GM19035 (cell line): ENCODE data around the gene MOXD1.

Experiments used
- ATAC-seq: cut with Tn5 transposase; IDR thresholded peaks from one replicate; pipeline ENCODE4 v1.9.1; 2021; ENCODE audit not compliant: unreplicated experiment

Gene MOXD1

GRCh38 chr6:132400883-132401617 lies at the start of gene MOXD1:
Gene MOXD1 (minus strand): TSS chr6:132401475. CDS start chr6:132401426, 49 bp downstream.
- peak; percentile 55 for ATAC-seq

DNA sequence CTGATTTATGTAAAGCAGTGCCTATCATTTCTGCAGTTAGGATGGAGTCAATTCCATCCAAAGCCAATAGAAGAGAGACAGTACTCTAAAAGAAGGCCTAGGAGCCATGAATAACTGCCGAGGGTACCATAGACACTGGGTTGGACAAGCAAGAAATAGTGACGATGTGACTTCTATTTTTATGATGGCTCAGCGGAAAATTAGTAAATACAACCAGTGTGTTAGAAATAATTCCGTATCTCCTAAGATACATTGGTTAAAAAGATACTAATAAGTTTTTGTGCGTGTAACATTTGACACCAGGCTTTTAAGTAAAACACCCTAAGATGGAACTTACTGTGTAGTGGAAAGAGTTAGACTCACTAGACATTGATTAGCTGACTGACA lies 45.6 kb upstream of the MOXD1 start:
- ATAC-seq, result no peak

DNA sequence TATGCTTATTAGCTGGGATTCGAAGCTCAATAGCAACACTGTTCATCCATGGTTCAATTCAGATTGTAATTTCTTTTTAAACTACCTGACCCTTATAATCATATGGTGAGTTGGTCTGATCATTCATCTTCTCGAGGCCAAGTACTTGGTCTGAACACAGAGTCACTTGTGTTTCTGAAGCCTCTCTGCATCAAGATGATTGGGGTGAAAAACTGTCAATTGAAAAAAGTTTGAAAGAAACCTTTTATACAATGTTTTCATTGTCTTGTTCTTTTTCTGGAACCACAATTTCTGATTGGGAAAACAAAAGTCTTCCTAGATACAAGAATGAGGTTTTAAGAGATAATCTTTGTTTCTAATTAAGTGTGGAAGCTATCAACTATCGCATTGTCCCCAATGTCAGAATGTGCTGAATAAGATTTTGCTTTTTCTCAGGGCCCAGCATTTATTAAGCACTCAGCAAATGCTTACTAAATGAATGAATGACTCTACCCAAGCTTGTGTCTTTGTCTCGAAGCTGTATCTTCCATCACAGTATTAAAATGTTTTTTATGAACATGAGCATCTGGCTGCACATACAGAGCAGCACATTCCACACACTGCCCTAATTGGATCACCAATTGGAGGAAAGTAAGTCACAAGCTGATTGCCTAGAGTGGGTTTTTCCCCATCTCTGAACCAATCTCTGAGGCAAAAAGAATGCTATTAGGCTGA lies 45.0 kb upstream of the MOXD1 start:
- ATAC-seq, result no peak

DNA sequence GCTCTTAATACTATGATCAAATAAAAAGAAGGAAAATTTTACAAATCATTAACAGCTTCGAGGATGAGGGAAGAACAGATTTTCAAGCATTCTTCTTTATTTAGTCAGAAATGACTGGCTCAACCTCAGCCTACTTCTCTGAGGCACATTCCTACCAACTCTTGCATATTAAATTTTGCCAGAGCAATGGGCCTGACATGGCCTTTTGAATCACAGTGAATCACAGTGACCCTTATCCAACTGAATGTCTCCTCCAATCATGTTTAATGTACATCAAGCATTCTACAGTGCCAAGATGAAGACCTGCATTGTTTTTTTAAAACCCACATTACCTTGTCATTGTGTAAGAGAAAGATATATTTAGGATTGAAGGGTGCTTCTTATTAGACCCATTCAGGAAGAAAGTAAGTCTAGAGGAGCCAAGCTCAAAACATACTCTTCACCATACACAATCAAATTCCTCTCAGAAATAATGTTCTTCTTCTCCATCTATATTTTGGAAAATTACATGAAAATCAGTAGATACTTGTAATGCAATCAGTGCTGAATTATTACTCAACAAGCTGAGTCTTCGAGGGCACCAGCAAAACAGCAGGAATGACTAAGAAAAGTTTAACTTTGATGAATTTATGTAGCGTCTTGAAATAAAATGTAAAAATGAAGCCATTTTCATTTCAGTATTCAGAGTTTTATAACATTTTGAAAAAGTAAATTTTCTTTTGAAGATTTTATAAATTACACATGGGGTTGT lies 44.1 kb upstream of the MOXD1 start:
- ATAC-seq, result no peak

DNA sequence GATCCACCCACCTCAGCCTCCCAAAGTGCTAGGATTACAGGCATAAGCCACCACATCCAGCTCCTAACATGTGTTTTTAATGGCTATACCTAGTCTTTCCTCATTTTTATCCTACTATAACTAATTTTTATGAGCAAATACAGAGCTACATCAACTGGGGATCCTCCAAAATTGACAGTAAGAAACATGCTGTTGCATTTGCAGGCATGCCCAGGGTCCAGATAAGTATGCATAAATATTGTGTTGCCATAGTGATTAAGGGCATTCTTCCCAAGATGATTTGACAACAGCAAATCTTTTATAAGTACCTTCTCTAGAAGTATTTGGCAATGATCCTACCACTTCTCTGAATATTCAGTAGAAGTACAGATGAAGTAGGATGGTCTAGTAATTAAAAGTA lies 41.9 kb upstream of the MOXD1 start:
- ATAC-seq, result no peak

- no peak for ATAC-seq
These were observed 28.8 kb upstream of the MOXD1 start for GRCh38 chr6:132430110-132430509.

GRCh38 chr6:132425176-132425575 lies 23.9 kb upstream of the MOXD1 start:
- no peak for ATAC-seq

GRCh38 chr6:132423839-132424238 lies 22.6 kb upstream of the MOXD1 start:
- no peak for ATAC-seq

DNA sequence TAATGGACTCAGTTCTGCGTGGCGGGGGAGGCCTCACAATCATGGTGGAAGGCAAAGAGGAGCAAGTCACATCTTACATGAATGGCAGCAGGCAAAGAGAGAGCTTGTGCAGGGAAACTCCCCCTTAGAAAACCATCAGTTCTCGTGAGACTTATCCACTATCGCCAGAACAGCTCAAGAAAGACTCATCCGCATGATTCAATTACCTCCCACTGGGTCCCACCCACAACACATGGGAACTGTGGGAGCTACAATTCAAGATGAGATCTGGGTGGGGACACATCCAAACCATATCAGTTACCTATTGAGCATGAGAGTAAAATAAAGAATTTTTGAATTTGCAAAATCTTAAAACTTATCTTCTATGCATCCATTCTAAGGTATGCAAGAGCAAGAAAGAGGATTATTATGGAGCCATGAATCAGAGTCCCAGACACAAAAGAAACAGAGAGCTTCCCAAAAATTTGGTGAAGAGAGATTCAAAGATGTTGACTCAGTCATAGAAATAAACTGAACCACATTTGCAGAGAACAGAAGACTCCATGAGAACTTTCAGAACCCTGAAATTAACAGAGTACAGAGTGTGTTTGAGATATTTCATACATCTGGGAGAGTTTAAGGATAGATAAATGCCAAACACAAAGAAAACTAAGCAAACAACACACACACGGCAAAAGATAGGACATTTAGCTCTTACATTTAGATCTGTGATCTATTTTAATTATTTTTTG lies 17.1 kb upstream of the MOXD1 start:
- ATAC-seq, result no peak

DNA sequence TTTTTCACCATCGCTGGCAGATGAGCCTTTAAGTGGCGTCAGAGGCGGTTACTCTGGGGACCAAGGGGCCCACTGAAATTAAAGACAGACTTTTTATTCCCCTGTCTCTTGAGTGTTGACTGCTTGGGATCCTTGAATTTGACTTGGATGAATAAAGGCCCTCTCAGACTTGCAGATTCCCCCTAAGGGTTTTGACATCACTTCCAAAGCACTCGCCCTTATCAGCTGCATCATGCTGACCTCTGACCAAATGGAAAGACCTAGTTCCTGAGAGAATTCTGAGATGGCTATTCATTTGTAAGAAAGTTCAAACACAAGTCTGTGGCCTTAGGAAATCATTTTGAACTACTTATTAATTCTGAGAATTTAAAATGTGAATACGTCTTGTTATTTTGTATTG lies 13.5 kb upstream of the MOXD1 start:
- no peak for ATAC-seq

GRCh38 chr6:132414322-132414721 lies 13.0 kb upstream of the MOXD1 start:
- ATAC-seq, result no peak

- ATAC-seq, result no peak
These were observed 12.2 kb upstream of the MOXD1 start for GRCh38 chr6:132413499-132413802.

GRCh38 chr6:132412656-132413498 lies 11.6 kb upstream of the MOXD1 start:
- ATAC-seq, result no peak

GRCh38 chr6:132411296-132411695 lies 10.0 kb upstream of the MOXD1 start:
- ATAC-seq, result no peak

- ATAC-seq, result no peak
These were observed 9.6 kb upstream of the MOXD1 start for GRCh38 chr6:132410830-132411229.

DNA sequence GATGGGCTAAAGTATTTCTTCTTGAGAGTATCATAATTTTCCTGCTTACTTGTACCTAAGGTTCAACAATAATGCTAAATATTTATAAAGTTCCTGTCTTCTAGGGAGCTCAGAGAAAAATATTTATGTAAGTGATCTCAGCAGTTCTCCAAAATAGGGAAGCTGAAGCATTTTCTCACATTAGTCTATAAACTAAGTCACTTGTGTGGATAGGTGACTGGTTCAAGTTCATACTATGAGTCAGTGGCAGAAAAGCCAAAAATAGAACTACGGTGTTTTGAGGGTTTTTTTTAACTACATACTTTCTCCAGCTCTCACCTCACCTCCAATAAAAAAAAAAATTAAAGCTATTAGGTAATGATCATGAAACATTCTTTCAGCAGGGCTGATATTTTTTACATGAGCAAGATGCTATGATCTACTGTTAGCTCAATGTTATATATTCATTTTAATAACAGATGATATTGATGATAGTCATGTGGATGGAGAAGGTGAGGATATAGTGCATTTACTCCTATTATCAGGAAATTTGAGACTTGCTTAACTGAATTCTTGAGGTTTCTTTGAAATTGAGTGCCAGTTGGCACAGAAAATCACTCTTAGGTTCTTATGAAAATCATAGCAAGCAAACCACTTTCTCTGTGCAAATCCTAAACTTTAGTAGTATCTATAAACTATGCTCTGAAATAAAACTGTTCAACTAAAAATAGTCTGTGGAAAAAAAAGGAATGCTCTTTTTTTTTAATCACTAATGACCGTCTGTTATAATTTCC lies 4.1 kb upstream of the MOXD1 start:
- ATAC-seq, result peak; percentile 48

DNA sequence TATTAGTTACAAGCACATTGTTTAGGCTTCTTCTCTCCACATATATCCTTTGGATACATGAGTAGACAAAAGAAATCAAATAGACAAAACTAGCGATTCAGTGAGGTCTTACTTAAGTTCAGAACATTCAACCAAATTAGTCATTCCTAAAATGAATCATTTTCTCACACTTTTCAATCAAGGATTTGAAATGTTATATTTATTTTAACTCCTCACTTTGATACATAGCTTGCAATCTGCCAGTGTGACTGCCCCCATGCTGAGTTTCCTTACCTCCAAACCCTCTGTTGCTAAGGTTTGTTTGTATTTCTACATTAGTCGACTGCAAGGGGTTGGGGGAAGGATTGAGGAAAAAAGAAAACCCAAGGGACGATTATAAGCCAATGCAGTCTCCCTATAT lies 3.5 kb upstream of the MOXD1 start:
- peak; percentile 3 for ATAC-seq

DNA sequence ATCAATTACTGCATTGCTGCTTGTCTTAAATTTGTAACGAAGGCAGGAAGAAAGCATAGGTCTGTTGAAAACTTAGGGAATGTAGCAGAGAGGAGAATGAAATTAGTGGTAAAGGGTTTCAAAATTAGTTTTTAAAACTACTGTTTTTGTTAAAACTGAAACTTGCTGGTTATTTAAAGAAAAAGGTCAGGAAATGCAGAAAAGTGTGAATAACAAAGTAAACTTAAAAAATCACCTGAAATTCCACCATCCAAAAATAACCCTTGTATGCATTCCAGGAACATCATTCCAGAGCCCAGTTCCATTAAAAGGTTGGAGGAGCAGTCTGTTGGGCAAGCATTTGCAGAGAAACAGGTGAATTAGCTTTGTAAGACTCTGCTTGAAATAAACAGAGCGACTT lies 3.1 kb upstream of the MOXD1 start:
- ATAC-seq, result no peak

- ATAC-seq, result no peak
These were observed 477 bp upstream of the MOXD1 start for GRCh38 chr6:132401618-132402285.
